ENCODE measurements around the gene DYNLRB1. TPM values are rescaled to one million over a fixed set of nuclear protein-coding genes. Genes with fewer than 3 reads are reported as not detected.

Gene DYNLRB1
- total and polyA plus RNA-seq, 2 of the 13 experiments (the other 11 are each of a cell fraction or from before 2014, with no cell fraction given) = 140 to 244 TPM

DNA sequence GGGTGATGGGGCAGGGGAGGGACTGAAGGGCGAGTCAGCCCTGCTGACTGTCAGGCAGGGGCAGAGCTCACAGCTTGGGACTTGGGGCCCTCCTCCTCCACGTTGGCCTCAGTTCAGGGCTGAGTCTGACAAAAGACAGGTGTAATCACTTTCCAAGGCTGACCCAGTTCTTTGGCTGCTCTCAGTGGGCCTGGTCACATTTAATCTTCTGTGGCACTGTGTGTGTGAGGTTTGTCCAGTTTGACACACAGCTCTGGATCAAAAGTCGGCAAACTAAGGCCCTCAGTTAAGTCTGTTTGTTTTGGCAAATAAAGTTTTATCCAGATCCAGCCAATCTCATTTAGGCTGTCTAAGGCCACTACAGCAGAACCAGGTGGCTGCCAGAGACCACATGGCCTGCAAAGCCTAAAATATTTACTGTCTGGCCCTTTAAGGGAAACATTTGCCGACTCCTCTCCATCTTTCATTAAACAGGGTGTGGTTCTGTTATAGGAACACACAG is 37.2 kb downstream of the DYNLRB1 start (continued):
- TF ChIP-seq DNMT1 (CRISPR knock-in tag; IDR thresholded peaks at IDR 0.05) = no peak
- no peak for TF ChIP-seq SMAD9 (CRISPR knock-in tag; IDR thresholded peaks at IDR 0.05)
- TF ChIP-seq, protein P1, sequence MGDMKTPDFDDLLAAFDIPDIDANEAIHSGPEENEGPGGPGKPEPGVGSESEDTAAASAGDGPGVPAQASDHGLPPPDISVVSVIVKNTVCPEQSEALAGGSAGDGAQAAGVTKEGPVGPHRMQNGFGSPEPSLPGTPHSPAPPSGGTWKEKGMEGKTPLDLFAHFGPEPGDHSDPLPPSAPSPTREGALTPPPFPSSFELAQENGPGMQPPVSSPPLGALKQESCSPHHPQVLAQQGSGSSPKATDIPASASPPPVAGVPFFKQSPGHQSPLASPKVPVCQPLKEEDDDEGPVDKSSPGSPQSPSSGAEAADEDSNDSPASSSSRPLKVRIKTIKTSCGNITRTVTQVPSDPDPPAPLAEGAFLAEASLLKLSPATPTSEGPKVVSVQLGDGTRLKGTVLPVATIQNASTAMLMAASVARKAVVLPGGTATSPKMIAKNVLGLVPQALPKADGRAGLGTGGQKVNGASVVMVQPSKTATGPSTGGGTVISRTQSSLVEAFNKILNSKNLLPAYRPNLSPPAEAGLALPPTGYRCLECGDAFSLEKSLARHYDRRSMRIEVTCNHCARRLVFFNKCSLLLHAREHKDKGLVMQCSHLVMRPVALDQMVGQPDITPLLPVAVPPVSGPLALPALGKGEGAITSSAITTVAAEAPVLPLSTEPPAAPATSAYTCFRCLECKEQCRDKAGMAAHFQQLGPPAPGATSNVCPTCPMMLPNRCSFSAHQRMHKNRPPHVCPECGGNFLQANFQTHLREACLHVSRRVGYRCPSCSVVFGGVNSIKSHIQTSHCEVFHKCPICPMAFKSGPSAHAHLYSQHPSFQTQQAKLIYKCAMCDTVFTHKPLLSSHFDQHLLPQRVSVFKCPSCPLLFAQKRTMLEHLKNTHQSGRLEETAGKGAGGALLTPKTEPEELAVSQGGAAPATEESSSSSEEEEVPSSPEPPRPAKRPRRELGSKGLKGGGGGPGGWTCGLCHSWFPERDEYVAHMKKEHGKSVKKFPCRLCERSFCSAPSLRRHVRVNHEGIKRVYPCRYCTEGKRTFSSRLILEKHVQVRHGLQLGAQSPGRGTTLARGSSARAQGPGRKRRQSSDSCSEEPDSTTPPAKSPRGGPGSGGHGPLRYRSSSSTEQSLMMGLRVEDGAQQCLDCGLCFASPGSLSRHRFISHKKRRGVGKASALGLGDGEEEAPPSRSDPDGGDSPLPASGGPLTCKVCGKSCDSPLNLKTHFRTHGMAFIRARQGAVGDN (CRISPR knock-in tag; IDR thresholded peaks at IDR 0.05) = peak; percentile 21; the same call in 1 of the 2 replicates
- TF ChIP-seq TEAD3 (CRISPR knock-in tag; optimal IDR thresholded peaks at IDR 0.05; ENCODE audit: borderline replicate concordance) = peak; percentile 10
- no peak for TF ChIP-seq NCOA5 (CRISPR knock-in tag; IDR thresholded peaks at IDR 0.05)
- no peak for TF ChIP-seq HNRNPLL (IDR thresholded peaks at IDR 0.05; ENCODE audit: low read depth, low read length, poor library complexity, severe bottlenecking)
- TF ChIP-seq, protein P2, sequence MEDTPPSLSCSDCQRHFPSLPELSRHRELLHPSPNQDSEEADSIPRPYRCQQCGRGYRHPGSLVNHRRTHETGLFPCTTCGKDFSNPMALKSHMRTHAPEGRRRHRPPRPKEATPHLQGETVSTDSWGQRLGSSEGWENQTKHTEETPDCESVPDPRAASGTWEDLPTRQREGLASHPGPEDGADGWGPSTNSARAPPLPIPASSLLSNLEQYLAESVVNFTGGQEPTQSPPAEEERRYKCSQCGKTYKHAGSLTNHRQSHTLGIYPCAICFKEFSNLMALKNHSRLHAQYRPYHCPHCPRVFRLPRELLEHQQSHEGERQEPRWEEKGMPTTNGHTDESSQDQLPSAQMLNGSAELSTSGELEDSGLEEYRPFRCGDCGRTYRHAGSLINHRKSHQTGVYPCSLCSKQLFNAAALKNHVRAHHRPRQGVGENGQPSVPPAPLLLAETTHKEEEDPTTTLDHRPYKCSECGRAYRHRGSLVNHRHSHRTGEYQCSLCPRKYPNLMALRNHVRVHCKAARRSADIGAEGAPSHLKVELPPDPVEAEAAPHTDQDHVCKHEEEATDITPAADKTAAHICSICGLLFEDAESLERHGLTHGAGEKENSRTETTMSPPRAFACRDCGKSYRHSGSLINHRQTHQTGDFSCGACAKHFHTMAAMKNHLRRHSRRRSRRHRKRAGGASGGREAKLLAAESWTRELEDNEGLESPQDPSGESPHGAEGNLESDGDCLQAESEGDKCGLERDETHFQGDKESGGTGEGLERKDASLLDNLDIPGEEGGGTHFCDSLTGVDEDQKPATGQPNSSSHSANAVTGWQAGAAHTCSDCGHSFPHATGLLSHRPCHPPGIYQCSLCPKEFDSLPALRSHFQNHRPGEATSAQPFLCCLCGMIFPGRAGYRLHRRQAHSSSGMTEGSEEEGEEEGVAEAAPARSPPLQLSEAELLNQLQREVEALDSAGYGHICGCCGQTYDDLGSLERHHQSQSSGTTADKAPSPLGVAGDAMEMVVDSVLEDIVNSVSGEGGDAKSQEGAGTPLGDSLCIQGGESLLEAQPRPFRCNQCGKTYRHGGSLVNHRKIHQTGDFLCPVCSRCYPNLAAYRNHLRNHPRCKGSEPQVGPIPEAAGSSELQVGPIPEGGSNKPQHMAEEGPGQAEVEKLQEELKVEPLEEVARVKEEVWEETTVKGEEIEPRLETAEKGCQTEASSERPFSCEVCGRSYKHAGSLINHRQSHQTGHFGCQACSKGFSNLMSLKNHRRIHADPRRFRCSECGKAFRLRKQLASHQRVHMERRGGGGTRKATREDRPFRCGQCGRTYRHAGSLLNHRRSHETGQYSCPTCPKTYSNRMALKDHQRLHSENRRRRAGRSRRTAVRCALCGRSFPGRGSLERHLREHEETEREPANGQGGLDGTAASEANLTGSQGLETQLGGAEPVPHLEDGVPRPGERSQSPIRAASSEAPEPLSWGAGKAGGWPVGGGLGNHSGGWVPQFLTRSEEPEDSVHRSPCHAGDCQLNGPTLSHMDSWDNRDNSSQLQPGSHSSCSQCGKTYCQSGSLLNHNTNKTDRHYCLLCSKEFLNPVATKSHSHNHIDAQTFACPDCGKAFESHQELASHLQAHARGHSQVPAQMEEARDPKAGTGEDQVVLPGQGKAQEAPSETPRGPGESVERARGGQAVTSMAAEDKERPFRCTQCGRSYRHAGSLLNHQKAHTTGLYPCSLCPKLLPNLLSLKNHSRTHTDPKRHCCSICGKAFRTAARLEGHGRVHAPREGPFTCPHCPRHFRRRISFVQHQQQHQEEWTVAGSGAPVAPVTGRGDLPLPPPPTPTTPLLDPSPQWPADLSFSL (CRISPR knock-in tag; IDR thresholded peaks at IDR 0.05) = no peak
- TF ChIP-seq, protein P3, sequence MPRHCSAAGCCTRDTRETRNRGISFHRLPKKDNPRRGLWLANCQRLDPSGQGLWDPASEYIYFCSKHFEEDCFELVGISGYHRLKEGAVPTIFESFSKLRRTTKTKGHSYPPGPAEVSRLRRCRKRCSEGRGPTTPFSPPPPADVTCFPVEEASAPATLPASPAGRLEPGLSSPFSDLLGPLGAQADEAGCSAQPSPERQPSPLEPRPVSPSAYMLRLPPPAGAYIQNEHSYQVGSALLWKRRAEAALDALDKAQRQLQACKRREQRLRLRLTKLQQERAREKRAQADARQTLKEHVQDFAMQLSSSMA (CRISPR knock-in tag; IDR thresholded peaks at IDR 0.05) = 0 out of 2 replicates have a peak, but pooled peaks have one; percentile 51
- TF ChIP-seq, protein P4, sequence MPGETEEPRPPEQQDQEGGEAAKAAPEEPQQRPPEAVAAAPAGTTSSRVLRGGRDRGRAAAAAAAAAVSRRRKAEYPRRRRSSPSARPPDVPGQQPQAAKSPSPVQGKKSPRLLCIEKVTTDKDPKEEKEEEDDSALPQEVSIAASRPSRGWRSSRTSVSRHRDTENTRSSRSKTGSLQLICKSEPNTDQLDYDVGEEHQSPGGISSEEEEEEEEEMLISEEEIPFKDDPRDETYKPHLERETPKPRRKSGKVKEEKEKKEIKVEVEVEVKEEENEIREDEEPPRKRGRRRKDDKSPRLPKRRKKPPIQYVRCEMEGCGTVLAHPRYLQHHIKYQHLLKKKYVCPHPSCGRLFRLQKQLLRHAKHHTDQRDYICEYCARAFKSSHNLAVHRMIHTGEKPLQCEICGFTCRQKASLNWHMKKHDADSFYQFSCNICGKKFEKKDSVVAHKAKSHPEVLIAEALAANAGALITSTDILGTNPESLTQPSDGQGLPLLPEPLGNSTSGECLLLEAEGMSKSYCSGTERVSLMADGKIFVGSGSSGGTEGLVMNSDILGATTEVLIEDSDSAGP (CRISPR knock-in tag; IDR thresholded peaks at IDR 0.05; ENCODE audit: borderline replicate concordance) = peak; percentile 53; the same call in 1 of the 2 replicates
- 0 out of 2 replicates have a peak, but pooled peaks have one; percentile 9 for TF ChIP-seq SP5 (CRISPR knock-in tag; IDR thresholded peaks at IDR 0.05; ENCODE audit: borderline replicate concordance, low read depth)
- TF ChIP-seq ZNF124 (CRISPR knock-in tag; IDR thresholded peaks at IDR 0.05) = no peak
- no peak for TF ChIP-seq ZNF556 (CRISPR knock-in tag; IDR thresholded peaks at IDR 0.05; ENCODE audit: borderline replicate concordance)
- TF ChIP-seq RARA (CRISPR knock-in tag; IDR thresholded peaks at IDR 0.05) = 0 out of 2 replicates have a peak, but pooled peaks have one; percentile 13
- TF ChIP-seq SMYD3 (CRISPR knock-in tag; IDR thresholded peaks at IDR 0.05) = no peak
- 0 out of 2 replicates have a peak, but pooled peaks have one; percentile 38 for TF ChIP-seq SALL2 (CRISPR knock-in tag; IDR thresholded peaks at IDR 0.05)
- no peak for TF ChIP-seq ESRRA (CRISPR knock-in tag; IDR thresholded peaks at IDR 0.05; ENCODE audit: low read depth)
- no peak for TF ChIP-seq ZBTB42 (CRISPR knock-in tag; IDR thresholded peaks at IDR 0.05)
- TF ChIP-seq DMAP1 (CRISPR knock-in tag; IDR thresholded peaks at IDR 0.05) = no peak

Data from HepG2 (cell line).